IPS DF 19.7 (cell line): ENCODE data around the gene REV3L.
"Not testable (repeated sequence)": the region's sequence is repeated elsewhere in the genome, so short reads cannot be mapped to it uniquely, and the experiment has no call there.

Experiments used
- DNase-seq: peaks from one replicate; pipeline ENCODE4 v3.0.0-alpha.2; 2013; ENCODE audit warnings: low read depth, low spot score

REV3L gene

GRCh38 chr6:111379831-111380230, 103.2 kb downstream of the REV3L start:
- DNase-seq: no peak

- no peak for DNase-seq
Measured at GRCh38 chr6:111379302-111379701, 103.7 kb downstream of the REV3L start.

DNA sequence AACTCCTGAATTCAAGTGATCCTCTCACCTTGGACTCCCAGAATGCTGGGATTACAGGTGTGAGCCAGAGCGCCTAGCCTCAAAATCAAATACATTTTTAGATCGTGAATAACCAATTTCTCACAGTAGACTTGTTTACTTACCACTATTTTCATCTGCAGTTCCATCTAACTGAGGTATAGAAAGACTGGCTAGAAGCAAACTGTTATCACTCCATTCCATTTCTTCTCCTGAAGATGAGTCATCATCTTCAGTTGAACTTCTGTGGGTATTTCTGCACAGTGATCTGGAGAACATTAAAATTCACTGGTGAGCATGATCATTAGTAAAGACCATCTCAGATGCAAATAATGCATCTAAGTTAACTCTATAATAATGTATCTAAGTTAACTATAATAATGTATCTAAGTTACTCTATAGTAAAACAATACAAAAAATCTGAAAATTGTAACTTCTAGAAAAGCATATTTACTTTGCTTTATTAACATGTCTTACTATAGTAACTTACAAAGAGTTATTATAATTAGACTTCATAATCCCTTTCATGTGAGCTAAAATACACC, 105.4 kb downstream of the REV3L start:
- no peak for DNase-seq

DNA sequence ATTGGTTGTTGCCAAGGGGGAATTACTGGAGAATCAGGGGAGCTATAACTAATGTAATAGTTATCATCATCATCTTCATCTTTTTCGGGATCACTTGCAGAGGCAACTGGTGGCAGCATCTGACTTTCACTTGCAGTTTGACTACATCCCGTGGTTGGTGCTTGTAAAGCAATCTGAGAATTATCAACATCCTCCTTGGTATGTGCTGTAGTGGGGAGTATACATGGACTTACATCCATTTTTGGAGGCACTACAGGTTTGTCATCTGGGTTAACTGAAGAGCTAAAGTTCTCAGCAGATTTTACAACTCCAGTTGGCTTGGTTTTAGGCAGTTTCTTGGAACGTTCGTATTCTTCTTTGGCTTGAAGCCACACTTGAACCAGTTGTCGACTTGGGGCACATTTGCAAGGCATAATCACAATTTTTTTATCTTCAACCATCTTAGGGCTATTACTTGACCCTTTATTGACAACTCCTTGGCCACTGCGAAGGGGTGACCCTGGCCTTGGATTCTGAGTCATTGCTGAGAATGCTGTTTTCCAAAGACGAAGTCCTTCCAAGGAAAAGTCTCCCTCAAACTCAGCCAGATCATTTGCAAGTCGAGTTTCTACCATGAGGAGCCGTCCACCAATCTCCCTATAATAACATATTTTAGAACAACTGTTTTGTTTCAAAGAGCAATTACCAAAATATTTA, 115.5 kb downstream of the REV3L start:
- no peak for DNase-seq

DNA sequence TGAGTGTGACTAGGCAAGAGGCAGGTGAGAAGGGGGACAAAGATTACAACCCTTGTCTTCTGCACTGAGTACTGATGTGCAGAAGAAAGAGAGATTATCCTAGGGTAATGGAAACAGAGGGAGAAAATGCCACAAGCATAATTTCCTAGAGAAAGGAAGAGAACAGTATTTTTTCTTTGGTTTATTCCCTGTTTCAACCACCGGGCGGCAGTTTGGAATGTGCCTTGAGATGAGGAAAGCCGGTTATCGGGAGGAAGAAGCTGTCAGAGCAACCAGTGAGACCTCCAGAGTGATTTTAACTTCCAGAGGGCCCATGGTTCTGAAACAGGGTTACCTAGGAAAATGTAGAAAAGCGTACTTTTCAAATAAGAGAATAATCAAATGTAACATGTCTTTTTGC, 121.4 kb downstream of the REV3L start:
- peak; percentile 17 for DNase-seq

DNA sequence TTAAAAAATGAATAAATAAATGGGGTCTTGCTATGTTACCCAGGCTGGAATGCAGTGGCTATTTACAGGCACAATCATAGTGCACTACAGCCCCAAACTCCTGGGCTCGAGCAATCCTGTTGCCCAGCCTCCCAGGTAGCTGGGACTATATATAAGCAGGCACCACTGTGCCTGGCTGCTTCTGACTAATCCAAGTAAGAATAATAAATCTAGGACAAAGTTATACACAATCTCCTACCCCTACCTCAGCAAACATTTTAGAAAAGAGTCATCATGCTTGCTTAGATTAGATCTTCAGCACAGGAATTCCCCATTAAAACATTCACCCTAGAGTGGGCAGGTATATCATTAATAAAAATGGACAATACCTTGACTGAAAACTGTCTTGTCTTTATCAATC, 124.6 kb downstream of the REV3L start:
- DNase-seq: no peak

DNA sequence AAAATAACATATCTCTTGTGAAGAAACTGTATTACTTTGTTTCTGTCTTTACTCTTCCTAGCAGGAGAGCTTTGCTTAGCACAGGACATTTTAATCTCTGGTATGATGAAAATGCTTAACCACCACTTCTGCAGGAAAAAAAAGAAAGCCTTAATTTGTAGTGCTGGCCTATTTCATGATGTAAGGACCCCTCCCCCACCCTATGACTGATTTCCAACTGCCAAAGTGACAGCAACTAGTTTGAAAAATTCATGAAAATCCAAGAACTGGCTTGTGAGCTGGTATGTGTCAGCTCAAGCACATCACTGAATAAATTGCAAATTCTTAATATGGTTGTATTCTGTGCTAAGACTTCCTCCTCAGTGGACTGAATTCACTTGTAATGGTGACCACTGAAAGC, 125.3 kb downstream of the REV3L start:
- DNase-seq: no peak

DNA sequence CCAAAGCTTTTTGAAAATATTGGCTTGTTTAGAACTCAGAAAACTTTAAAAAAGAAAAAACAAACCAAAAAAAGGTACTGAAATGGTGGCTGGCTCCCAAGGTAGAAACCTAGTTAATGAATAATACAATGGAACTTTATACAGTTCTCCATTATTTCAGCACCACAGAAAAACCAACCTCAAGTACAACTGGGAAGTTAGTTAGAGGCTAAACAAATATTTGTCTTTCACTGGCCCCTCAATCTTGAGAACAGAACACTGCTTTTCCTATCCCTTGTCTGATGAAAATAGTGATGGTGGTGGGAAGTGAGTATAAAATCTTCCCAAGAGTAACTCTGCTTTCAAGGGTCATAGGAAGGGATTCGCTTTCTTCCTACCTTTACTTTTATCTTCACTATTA, 126.5 kb downstream of the REV3L start:
- DNase-seq: no peak

DNA sequence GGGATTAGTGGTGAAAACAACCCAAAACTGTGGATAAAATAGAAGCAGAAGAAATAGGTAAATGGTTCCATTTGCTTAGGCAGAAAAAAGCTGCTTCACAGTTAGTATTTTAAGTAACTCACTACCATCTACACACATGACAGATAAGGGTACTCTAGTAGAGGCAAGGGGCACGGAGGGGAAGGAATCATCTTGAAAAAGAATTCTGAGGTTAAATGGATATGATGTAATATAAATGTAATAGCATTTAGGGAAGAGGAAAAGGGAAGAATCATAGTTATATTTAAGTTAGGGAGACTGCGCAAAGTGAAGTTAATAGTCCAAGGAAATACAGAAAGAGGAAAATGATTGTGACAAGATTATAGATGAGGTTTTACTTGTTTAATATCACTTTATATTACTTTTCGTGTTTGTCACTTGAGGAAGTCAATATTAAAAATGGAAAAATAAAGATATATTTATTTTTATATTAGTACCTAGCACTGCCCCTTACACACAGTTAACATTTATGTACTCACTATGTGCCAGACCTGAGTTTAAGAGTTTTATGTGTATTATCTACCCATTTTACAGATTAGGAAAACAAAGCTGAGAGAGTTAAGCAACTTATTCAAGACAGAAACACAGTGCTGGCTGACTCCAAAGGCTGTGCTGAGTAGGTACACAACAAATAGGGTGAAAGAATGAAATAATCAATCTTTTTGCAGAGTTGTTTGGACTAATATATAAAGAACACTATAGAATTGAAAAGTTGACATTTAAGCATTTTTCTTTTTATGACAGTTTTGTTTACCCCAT, 128.1 kb downstream of the REV3L start:
- DNase-seq: no peak

- no peak for DNase-seq
Measured at GRCh38 chr6:111353912-111354462, 129.0 kb downstream of the REV3L start.

DNA sequence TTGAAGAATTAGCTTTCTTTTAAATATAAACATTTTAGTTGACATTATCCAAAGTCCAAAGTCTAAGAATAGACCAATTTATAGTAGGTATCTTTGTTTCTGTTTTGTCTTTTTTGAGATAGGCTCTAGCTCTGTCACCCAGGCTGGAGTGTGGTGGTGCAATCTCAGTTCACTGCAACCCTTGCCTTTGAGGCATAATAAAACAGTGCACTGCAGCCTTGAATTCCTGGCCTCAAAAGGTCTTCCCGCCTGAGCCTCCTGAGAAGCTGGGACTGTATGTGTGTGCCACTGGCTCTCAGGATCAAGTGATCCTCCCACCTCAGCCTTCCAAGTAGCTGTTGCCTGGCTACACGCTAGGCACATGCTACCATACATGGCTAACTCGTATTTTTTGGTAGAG, 135.4 kb downstream of the REV3L start:
- DNase-seq: no peak

DNA sequence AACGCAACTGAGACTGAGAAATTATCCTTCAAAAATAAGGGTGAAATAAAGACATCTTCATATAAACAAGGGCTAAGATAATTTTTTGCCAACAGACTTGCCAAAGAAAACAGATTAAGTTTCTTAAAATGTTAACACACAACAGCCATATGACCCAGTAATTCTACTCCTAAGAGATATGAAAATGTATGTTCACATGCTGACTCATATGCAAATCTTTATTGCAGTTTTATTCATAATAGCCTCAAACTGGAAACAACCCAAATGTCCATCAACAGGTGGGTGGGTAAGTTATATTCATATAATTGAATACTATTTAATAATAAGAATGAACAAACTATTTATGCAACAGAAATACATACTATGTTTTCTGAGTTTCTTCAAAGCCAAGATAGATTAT, 140.1 kb downstream of the REV3L start:
- DNase-seq: no peak

DNA sequence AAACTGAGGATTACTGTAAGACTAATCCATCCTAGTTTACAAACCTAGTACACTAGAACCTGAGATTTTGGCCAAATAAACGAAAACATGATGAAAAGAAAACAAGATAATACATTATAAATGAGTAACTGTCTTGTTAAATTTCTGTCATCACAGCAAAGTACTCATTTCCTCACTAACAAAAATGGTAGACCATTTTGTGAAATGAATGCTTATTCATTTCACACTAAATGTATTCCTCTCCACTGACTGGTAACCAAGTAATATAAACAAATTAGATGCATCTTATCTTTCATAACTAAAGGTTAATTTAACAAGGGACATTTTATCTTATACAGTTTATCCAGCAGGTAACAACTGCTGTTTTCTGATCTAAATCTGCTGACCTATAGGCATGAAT, 143.7 kb downstream of the REV3L start:
- no peak for DNase-seq

DNA sequence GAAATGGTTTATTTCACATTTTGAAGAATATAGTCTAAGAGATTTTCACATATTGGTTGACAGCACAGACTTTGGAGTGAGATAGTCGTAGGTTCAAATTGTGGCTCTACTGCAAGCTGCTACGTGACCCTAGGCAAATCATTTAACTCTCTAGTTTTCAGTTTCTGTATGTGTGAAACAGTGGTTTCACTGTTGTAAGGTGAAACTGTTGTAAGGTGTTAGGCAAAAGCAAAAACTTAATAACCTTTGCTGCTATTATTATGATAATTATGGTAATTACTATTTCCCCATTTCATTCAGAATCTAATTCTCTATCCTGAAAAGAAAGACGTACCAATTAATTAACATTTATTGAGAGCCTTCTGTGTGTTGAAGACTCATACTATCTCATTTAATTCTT, 144.2 kb downstream of the REV3L start:
- no peak for DNase-seq

DNA sequence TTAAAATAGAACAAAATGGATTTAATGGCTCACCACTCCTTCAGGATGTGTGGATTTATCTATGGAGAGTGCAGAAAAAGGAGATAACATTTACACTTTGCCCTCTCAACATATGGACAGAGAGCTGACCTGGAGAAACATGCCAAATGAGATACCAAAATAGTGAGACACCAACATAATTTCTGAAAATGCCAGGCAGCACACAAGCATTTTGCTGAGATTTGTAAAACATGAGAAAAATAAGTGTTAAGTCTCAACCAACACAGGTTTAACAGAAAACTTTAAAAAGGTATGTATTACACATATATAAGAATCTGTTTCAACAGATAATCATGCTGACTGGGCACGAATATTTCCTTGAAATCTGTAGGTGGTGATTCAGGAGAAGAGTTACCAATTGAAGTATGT, 145.2 kb downstream of the REV3L start:
- DNase-seq: no peak

GRCh38 chr6:111329882-111330633, 153.0 kb downstream of the REV3L start:
- DNase-seq: no peak

DNA sequence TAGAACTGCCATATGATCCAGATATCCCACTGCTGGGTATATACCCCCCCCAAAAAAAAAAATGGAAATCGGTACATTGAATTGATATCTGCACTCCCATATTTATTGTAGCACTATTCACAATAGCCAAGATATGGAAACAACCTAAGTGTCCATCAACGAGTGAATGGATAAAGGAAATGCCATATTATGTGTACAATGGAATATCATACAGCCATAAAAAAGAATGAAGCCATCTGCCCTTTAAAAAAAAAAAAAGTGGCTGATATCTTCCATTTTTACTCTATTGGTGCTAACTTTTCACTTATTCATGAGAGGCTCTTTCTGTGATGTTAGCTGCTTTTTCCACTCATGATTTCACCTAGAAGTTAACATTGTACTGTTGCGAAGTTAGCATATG, 156.5 kb downstream of the REV3L start:
- no peak for DNase-seq

DNA sequence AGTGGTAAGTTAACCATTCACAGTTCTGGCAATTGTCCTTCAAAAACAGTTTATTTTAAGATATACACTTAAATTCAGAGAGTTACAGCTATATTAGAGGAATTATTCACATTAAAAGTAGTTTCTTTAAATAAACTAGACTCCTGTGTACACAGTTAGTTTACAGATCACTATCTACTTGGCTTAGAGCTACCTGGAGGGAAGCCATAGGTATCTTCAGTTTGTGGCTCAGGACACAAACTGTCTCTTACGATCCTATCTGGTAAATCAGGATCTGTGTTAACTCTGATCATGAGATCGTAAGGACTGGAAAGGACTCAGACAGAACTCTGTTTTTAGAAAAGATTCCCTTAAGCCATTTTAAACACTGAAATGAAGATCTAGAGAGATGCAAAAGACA, 160.9 kb downstream of the REV3L start:
- no peak for DNase-seq

DNA sequence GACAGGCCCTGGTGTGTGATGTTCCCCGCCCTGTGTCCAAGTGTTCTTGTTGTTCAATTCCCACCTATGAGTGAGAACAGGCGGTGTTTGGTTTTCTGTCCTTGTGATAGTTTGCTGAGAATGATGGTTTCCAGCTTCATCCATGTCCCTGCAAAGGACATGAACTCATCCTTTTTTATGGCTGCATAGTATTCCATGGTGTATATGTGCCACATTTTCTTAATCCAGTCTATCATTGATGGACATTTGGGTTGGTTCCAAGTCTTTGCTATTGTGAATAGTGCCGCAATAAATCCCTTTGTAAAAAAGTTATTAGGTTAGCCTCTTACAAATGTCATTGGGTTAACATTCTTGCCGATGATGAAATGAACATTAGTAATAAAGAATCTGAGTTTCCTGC, 175.1 kb downstream of the REV3L start:
- not testable (repeated sequence) for DNase-seq

DNA sequence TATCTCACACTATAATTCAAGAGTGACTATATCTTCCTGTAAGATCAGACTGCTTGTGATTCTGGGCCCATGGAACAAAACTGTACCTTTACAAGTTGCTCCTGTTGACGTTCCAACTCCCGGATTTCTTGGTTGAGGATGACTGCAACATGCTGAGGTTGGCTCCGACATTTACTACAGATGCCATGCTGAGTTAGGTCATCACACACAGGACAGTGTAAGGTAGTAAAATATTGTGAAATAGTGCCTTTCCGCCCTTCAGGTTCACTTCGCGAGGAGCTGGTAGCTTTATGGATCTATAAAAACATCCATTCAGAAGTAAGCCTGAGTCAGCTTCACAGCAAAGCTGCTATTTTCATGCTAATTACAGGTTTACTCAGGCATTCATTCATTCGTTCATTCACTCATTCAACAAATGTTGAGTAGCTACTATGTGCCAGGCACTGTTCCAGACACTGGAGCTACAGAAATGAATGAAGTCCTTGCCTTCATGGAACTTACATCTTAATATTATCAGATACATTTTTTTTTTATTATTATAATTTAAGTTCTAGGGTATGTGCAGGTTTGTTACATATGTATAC, 175.7 kb downstream of the REV3L start:
- DNase-seq: no peak

DNA sequence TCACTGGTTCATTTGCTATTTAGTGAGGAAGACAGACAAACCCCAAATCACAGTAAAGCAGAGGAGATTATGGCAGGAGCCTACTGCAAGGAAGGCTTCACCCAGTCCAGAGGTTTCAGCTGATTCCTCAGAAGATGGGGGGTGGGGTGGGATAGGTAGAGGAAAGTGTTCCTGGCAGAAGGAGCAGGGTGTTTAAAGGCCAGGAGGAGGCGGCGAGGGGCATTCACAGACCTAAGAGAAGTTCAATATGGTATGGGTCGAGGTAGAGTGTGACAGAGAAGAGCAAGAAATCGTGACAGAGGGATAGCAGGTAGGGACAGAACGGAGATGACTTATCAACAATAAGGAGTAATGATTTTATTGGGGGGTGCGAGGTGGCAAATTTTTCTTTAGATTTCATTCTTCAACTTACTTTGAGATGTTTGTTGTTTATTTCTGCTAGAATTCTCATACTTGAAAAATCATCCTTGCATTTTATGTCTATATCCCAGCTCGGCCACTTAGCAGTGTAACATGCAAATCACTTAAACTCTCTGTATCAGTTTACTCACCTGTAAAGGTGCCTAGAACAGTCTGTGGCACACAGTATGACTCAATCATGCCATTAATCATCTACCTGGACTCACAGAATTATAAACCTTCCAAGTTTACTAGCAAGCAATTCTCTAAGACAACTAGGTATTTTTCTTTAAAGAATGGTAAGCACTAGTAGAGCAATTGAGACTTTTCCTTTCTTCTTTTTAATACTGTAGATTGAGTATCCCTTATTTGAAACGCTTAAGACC, 176.7 kb downstream of the REV3L start:
- no peak for DNase-seq
